HG03558 (cell line): ENCODE measurements around the gene CTCF.
A peak's percentile ranks its signal among the peaks of the same experiment; 100 is the strongest.

ENCODE experiments used
- ATAC-seq: cut with Tn5 transposase; IDR thresholded peaks from one replicate; pipeline ENCODE4 v1.9.1; 2021; ENCODE audit warnings: moderate number of reproducible peaks; ENCODE audit not compliant: unreplicated experiment; ENCODE audit errors: extremely low read depth

Gene CTCF

DNA sequence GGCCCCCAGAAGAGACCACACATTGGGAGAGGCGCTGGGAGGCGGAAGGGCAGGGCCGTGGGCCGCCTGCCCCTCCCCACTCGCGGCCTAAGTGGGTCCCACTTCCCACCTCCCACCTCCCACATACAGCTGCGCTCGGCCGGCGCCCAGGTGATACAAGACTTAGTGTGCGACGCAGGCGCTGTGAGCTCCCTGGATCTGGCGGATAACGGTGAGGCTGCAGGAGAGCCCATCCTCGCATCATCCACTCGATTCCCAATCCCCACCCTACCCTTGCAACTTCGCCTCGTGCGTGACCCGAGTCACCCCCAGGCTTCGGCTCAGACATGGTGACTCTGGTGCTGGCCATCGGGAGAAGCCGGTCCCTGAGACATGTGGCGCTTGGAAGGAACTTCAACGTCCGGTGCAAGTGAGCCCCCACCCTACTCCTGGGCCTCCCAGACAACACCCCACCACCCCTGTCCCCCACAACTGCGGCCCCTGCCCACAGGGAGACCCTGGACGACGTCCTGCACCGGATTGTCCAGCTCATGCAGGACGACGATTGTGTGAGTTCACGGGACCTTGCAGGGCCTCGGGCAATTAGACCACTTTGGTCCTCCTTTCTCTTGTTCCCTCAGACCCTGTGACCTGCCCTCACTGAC lies 86.6 kb downstream of the CTCF start:
- ATAC-seq = no peak

DNA sequence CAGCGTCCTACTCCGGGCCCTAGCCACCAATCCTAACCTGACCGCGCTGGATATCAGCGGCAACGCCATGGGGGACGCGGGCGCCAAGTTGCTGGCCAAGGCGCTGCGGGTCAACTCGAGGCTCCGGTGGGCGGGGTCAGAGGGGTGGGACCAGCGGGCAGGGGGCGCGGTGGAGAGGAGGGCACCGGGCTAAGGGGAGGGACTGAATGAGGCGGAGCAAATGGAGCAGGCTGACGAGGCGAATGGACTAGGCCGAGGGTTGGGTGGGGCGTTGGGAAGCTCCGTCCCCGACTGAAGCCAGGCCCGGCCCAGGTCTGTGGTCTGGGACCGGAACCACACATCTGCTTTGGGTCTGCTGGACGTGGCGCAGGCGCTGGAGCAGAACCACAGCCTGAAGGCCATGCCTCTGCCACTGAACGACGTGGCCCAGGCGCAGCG lies 87.2 kb downstream of the CTCF start:
- no peak for ATAC-seq

DNA sequence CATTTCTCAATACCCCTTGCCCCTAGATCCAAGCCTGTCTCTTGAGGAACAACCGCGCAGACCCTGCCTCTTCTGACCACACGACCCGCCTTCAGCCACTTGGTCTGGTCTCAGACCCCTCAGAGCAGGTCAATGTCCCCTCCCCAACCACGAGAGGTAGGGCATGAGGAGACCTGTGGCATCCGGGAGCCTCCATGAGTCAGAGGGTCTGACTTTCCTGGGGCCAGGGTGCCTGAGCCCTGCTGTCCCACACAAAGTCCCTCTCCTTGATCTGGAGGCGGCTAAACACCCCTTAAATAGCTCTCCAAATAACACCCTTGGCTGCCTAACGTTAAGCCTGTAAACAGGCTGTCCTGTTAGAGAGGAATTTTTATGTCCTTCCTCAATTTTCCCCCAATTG lies 87.7 kb downstream of the CTCF start:
- no peak for ATAC-seq

DNA sequence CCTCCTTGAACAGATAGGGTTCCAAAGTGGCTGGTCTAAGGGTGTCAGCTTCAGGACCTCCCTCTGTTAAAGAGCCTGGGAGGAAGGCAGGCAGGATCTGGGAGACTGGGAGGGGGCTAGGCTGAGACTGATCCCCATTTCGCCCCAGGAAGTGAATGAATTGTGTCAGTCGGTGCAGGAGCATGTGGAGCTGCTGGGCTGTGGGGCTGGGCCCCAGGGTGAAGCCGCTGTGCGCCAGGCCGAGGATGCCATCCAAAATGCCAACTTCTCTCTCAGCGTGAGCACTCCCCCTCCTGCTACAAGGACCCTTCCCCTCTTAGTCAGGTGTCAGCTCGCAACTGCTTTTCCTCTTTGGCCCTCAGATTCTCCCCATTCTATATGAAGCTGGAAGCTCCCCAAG lies 88.7 kb downstream of the CTCF start:
- ATAC-seq = no peak

DNA sequence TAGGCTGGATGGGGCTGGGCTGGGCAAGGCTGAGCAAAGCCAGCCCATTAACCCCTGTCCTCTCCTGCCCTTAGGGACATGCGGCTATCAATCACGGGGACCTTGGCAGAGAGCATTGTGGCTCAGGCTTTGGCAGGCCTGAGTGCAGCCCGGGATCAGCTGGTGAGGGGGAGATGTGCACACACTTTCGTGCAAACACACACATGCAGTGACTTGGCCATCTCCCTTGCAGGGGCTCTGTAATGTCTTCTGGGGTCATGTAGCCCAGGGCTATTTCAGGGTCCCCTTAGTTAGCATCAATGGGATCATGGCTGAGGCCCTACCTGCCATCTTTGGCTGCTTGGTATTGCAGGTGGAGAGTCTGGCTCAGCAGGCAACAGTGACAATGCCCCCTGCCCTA lies 89.5 kb downstream of the CTCF start:
- ATAC-seq = no peak

DNA sequence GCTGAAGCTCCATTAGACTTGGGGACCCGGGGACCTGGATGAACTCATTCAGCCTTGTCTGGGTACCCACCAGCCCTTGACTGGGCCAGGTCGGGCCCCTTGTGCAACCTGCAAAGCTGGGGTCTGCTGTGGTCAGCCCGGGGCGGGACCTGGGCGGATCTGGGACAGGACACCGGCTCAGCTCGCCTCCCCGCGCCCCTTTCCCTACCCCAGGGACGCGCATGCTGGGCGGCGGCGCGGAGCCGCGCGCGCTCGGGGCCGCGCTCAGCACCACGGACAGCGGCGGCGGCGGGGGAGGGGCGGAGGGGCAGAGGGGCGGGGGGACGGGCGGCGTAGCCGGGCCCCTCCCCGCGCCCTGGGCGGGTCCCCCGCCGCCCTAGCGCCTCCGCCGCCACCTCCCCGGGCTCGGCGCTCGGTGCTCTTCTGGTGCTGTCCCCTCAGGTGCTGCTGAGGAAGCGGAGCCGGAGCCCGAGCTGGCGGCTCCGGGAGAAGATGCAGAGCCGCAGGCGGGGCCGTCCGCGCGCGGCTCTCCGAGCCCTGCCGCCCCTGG lies 90.3 kb downstream of the CTCF start:
- ATAC-seq = no peak

DNA sequence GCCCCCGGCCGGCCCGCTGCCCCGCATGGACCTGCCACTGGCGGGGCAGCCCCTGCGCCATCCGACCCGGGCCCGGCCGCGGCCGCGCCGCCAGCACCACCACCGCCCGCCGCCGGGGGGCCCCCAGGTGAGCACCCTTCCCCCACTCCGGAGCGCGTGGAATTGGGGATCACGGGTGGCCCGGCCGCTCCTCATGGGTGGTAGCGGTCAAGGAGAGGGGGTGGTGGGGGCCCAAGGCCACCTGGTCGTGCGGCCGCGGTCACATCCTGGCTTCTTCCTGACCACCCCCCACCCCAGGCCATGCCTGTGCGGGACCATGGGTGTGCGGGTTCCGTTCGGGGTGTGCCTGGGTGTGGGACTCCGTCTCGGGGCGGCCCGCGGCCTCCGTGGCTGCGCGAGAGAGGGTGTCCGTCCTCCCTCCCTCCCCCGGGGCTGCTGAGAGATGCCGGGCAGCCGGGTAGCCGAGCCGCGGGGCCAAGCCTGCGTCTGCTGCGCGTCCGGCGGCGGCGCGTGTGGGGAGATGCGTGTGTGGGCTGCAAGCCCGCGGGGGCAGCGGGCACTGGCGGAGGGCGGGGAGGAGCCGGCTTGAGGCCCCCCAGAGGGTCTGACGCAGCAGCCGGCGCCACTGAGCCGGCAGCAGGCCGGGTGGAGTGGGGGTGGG lies 90.9 kb downstream of the CTCF start:
- no peak for ATAC-seq

DNA sequence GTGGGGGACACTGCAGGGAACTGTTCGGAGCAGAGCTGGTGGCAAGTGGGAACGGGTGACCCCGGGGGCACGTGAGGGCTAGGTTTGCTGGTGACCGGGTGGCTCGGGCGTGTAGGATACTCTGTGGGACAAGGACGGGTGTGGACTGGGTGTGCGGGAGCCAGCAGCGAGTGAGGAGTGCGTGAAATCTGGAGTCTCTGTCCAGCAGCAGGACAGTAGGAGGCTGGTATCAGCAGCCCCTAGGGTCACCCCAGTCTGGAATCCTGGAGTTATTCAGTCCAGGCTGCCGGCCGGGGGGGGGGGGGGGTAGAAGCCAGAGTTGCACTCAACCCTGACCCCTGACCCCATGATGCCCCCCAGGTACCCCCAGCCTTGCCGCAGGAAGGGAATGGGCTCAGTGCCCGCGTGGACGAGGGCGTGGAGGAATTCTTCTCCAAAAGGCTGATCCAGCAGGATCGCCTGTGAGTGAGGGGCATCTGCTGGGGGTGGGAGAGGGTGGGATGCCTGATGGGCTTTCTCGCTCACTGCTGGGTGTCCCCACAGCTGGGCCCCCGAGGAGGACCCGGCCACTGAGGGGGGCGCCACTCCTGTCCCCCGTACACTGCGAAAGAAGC lies 91.6 kb downstream of the CTCF start:
- no peak for ATAC-seq

DNA sequence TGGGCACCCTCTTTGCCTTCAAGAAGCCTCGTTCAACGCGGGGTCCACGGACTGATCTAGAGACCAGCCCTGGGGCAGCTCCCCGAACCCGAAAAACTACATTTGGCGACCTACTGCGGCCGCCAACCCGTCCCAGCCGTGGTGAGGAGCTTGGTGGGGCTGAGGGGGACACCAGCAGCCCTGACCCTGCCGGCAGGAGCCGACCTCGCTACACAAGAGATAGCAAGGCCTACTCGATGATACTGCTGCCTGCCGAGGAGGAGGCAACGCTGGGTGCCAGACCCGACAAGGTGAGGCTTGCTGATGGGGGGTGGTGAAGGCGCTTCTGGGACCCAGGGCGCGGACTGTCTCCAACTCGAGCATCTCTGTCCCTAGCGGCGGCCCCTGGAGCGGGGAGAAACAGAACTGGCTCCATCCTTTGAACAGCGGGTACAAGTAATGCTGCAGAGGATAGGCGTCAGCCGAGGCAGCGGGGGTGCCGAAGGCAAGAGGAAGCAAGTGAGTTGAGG lies 92.1 kb downstream of the CTCF start:
- ATAC-seq = no peak

DNA sequence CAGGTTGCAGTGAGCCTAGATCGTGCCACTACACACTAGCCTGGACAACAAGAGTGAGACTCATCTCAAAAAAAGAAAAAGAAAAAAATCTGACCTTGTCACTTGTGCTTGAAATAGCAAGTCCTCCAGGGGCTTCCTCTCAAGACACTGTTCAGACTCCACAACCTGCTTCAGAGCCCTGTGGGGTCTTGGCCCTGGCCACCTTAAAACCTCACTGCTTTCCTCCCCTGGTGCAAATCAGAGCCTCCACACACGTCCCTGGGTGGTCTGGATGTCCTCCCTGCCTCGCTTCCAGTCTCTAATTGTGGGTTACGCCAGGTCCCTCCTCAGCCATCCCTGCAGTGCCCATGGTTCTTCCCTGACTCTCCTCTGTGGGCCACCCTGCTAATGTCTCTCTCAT lies 93.0 kb downstream of the CTCF start:
- no peak for ATAC-seq

DNA sequence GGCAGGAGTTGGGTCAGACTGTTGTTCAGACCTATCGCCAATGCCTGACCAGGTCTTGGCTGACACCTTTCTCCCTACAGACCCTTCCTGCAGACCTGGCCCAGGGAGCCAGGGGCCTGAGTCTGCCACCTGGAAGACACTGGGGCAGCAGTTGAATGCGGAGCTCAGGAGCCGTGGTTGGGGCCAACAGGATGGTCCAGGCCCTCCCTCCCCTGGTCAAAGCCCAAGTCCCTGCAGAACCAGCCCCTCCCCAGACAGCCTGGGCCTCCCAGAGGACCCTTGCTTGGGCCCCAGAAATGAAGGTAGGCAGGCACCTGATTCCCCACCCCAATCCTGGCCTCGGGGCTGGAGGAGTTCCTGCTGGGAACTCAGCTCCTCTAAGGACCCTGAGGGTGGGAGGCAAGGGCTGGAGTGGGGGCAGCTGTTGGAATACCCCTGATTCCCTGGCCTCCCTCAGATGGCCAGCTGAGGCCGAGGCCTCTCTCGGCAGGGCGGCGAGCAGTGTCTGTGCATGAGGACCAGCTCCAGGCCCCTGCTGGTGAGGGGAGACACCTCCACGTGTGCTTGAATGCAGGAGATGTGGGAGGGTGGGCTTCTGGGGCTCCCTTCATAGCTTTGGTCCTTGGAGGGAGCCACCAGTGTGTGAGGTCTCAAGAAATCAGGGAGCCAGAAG lies 94.2 kb downstream of the CTCF start:
- ATAC-seq = no peak

DNA sequence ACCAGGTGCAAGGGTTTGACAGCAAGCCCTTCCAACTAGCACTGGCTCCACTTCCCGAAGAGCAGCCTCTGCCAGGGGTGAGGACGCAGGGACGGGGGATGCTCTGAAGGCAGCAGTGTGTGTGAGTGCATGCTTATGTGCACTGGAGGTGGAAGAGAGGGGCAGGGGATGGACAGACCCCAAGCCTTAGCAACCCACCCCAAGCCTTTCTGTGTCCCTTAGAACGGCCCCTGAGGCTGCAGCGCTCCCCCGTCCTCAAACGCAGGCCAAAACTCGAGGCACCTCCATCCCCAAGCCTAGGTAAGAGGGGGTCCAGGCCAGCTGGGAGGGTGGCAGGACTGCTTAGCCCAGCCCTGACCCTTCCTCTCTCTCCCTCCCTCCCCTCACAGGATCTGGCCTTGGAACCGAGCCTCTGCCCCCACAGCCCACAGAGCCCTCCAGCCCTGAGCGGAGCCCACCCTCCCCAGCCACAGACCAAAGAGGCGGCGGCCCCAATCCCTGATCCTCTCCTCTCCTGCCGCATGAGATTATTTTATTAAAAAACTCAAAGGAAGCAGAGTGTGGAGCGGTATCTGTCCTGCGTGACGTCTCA lies 94.8 kb downstream of the CTCF start:
- no peak for ATAC-seq

DNA sequence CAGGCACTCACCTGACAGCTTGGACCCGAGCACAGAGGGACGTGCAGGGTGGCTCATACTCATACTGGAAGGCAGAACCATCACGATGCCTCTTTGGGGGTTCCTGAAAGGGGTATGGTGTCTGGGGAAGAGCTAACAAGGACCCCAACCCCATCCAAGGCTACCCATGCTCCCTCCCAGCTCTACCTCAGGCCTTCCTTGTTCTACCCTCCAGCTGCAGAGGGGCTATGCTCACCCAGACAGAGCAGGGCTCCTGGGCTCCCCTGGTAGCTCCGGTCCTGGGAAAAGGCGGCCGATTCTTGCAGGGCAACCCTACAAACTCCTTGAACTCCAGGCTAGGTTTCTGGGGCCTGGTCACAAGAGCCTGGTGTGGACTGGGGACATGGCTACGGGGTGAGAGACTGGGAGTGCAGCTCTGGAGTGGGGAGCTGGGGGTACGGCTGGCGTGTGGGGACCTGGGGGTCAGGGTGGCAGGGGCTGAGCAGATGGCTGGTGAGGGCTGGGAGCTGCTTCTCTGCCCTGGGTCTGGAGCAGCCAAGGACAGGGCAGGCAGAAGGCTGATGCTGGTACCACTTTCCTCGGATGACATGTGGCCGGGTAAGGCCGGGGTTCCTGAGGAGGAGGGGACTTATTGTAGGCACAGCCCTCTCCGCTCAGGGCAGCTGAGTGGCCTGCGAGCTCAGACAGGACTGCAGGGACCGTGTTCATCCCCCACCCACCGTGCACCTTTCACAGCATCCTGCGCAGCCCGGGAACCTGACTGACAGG lies 95.6 kb downstream of the CTCF start:
- no peak for ATAC-seq

DNA sequence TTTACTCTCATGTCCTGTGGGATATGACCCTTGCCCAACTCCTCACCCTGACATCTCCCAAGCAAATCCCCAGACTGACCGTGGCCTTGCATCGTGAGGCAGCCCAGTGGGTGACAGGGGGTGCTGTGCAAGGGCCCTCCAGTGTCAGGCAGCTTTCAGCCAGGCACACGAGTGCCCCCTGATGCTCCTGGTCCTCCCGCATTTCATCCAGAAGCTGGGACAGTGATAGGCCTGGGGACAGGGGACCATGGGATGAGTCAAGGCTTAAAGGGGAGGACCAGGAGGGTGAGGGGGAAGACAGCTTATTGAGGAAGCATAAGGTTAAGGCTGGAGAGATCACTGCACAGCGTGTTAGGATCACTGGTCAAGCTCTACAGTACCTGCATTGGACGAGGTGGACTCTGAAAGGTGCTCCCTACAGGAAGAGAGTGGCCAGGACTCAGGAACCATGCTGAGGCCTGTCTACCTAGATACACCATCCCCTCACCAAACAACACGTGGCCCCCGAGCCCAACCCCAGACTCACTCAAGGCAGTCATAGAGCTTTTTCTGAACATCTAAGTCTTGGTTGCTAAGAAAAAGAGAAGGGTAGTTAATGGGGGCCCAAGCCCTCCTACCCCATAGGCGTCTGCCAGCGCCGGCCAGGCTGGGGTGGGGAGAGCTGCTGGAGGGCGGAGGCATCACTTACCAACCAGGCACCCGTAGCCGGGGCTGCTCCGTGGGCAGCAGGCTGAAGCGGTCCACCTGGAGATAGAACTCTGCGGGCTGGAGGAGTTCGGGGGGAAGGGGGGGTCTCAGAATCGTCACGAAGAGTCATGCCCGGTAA lies 96.7 kb downstream of the CTCF start:
- ATAC-seq = no peak

DNA sequence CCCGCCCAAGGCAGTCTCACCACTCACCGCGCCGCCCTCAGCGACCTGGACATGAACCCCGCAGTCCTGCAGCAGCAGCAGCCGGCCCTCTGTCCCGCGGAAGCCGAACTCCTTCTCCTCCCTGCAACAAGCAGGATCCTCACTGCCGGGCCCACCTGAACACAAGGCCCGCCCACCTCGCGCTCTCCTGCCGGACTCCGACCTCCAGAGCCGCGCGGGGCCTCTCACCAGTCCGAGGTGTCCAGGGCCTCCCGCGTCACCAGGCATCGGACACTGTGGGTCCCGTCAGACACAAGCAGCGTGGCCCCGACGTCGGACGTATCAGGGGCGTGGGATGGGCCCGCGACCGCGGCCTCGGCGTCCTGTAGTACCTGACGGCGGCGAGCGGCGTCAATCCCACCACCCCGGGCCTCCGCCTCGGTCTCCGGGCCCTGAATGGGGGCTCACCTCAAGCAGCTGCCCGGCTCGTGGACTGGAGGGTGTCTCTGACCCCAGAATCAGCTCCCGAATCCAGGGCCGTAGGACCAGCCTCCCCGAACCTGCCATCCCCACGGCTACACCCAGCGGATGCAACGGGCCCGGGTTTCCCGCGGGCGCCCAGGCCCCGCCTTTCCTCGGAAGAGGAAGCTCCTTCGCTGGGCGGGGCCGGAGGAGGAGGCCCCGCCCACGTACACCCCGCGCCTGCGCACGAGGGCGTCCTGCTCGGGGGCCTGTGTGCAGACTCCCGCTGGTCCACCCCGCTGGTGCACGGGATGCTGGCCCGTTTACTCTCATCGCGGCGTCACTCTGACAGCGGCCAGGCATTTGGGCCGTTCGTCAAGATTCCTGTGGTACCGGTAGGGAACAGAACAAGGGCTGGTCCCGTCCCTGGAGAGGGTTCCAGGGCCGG lies 97.6 kb downstream of the CTCF start, which contains the start of gene ACD:
Gene ACD (minus strand): TSS at position 586 of the 889 bp plus-strand sequence. CDS start 40 bp downstream, at position 546.
- ATAC-seq = peak; percentile 26

DNA sequence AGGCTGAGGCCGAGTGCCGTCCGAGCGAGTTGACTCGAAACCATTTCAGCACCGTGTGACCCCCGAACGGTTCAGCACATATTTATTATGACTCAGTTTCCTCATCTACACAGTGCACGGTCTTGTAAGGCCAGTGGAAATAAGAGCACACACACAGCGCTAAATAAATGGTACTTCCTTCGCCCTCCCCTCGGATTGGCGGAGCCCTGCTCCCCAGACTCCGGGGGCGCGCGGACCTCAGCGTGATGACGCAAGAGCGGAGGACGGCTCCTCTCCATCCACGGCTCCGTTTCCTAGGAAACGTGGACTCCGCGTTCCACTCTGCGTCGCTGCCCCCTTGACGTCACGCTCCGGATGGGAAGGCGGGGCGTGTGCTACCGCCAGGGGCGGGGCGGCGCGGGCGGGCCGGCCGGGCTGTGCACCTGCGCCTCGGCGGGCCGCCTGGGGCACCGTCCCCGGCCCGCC lies 98.3 kb downstream of the CTCF start, which contains the start of gene PARD6A:
Gene PARD6A (plus strand): TSS at position 397 of the 465 bp plus-strand sequence. CDS start 79 bp downstream, outside the sequence.
- peak; percentile 48 for ATAC-seq

DNA sequence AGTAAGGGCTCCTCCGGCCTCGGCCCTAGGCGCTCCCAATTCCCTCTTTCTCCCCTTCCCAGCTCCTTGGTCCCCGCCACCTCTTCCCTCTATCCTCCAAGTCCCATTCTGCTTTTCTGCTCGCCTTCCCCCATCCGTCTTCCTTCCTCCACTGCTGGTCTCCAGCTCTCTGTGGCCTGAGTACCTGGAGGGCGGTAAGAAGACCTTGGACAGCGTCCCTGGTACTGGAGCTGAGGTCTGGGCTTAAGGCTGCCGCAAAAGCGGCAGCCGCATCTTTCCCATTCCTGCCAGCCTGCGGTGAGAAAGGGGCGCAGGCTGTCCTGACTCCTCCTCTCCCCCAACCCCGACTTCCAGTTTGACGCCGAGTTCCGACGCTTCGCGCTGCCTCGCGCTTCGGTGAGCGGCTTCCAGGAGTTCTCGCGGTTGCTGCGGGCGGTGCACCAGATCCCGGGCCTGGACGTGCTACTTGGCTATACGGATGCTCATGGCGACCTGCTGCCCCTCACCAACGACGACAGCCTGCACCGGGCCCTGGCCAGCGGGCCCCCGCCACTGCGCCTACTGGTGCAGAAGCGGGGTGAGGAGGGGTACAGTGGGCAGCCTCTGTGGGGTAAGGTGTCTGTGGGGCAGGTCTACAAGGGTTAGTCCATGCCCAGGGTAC lies 98.9 kb downstream of the CTCF start:
- ATAC-seq = no peak
